ENCODE data around the gene MAU2.

MAU2 gene

GRCh38 chr19:19280561-19280960 lies 40.1 kb upstream of the MAU2 start:
- no peaks in the 10 kb centered on the region for H3K4me1 ChIP-seq (ENCODE audit: insufficient read depth, low read length, poor library complexity, severe bottlenecking)
- H3K4me2 ChIP-seq (ENCODE audit: low read depth, low read length, poor library complexity, severe bottlenecking): no peak overlapping the region
- H3K27me3 ChIP-seq (ENCODE audit: insufficient read depth, low read length, poor library complexity, severe bottlenecking): no peaks in the 10 kb centered on the region
- H4K20me1 ChIP-seq (ENCODE audit: insufficient read depth, low read length, poor library complexity, severe bottlenecking): no peaks in the 10 kb centered on the region
- no peak overlapping the region for H3K4me3 ChIP-seq (ENCODE audit: low read length, poor library complexity, severe bottlenecking)
- H3K9me3 ChIP-seq (ENCODE audit: insufficient read depth, low read depth, low read length): no peaks in the 10 kb centered on the region
- TF ChIP-seq CTCF (conservative IDR thresholded peaks at IDR 0.05; ENCODE audit: low read length) (no peak), EZH2phosphoT487 (IDR thresholded peaks at IDR 0.05; ENCODE audit: borderline replicate concordance) (no peak)
- H3K79me2 ChIP-seq (ENCODE audit: insufficient read depth, low read length): no peaks in the 10 kb centered on the region
- H3F3A ChIP-seq (ENCODE audit: low read depth): no peaks in the 10 kb centered on the region
- H3K9me2 ChIP-seq (replicated peaks; ENCODE audit: low read depth, low read length): no peaks in the 10 kb centered on the region
- H2AFZ ChIP-seq (ENCODE audit: low read length): no peak overlapping the region
- no peak overlapping the region for H3K9ac ChIP-seq (ENCODE audit: low read depth, low read length, poor library complexity, severe bottlenecking)
- H3K36me3 ChIP-seq (ENCODE audit: insufficient read depth, low read length): peaks cover 69% of the 10 kb centered on the region; the same call in 1 of the 2 replicates

- no peak overlapping the region for H3K4me2 ChIP-seq (ENCODE audit: low read depth, low read length, poor library complexity, severe bottlenecking)
- no peak overlapping the region for H3K9ac ChIP-seq (ENCODE audit: low read depth, low read length, poor library complexity, severe bottlenecking)
- H3K9me3 ChIP-seq (ENCODE audit: insufficient read depth, low read depth, low read length): no peaks in the 10 kb centered on the region
- no peaks in the 10 kb centered on the region for H3K27me3 ChIP-seq (ENCODE audit: insufficient read depth, low read length, poor library complexity, severe bottlenecking)
- H3K4me3 ChIP-seq (ENCODE audit: low read length, poor library complexity, severe bottlenecking): no peak overlapping the region
- H3K36me3 ChIP-seq (ENCODE audit: insufficient read depth, low read length): peaks cover 57% of the 10 kb centered on the region; the same call in 1 of the 2 replicates
- H2AFZ ChIP-seq (ENCODE audit: low read length): no peak overlapping the region
- no peaks in the 10 kb centered on the region for H3K9me2 ChIP-seq (replicated peaks; ENCODE audit: low read depth, low read length)
- no peaks in the 10 kb centered on the region for H3K79me2 ChIP-seq (ENCODE audit: insufficient read depth, low read length)
- TF ChIP-seq EZH2phosphoT487 (IDR thresholded peaks at IDR 0.05; ENCODE audit: borderline replicate concordance) (no peak), CTCF (conservative IDR thresholded peaks at IDR 0.05; ENCODE audit: low read length) (no peak)
- H3K4me1 ChIP-seq (ENCODE audit: insufficient read depth, low read length, poor library complexity, severe bottlenecking): no peaks in the 10 kb centered on the region
- H3F3A ChIP-seq (ENCODE audit: low read depth): no peaks in the 10 kb centered on the region
- no peaks in the 10 kb centered on the region for H4K20me1 ChIP-seq (ENCODE audit: insufficient read depth, low read length, poor library complexity, severe bottlenecking)
These were observed 34.9 kb upstream of the MAU2 start for GRCh38 chr19:19285686-19286085.

DNA sequence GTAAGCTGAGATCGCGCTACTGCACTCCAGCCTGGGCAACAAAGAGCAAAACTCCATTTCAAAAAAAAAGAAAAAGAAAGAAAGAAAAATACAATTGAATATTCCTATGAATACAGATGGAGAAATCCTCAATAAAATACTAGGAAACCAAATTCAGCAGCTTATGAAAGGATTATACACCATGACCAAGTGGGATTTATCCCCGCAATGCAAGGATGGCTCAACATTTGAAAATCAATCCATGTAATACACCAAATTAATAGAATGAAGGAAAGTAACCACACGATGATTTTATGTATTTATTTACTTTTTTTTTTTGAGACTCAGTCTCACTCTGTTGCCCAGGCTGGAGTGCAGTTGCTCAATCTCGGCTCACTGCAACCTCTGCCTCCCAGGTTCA lies 28.0 kb upstream of the MAU2 start:
- Histone ChIP-seq H3F3A (ENCODE audit: low read depth) (no peaks in the 10 kb centered on the region), H3K4me2 (ENCODE audit: low read depth, low read length, poor library complexity, severe bottlenecking) (no peak overlapping the region), H2AFZ (ENCODE audit: low read length) (no peak overlapping the region), H4K20me1 (ENCODE audit: insufficient read depth, low read length, poor library complexity, severe bottlenecking) (no peaks in the 10 kb centered on the region), H3K79me2 (ENCODE audit: insufficient read depth, low read length) (no peaks in the 10 kb centered on the region), H3K4me1 (ENCODE audit: insufficient read depth, low read length, poor library complexity, severe bottlenecking) (no peaks in the 10 kb centered on the region), H3K9ac (ENCODE audit: low read depth, low read length, poor library complexity, severe bottlenecking) (no peak overlapping the region), H3K4me3 (ENCODE audit: low read length, poor library complexity, severe bottlenecking) (no peak overlapping the region), H3K9me2 (replicated peaks; ENCODE audit: low read depth, low read length) (no peaks in the 10 kb centered on the region), H3K27me3 (ENCODE audit: insufficient read depth, low read length, poor library complexity, severe bottlenecking) (no peaks in the 10 kb centered on the region), H3K36me3 (ENCODE audit: insufficient read depth, low read length) (peaks cover 33% of the 10 kb centered on the region; the same call in 1 of the 2 replicates), H3K9me3 (ENCODE audit: insufficient read depth, low read depth, low read length) (no peaks in the 10 kb centered on the region)
- TF ChIP-seq EZH2phosphoT487 (IDR thresholded peaks at IDR 0.05; ENCODE audit: borderline replicate concordance): no peak
- TF ChIP-seq CTCF (conservative IDR thresholded peaks at IDR 0.05; ENCODE audit: low read length): no peak

Measured in Loucy (cell line).